HG02798 (cell line): ENCODE measurements around the gene TPX2.

Experiments
- ATAC-seq: cut with Tn5 transposase; IDR thresholded peaks from one replicate; pipeline ENCODE4 v1.9.1; 2021; ENCODE audit warnings: mild to moderate bottlenecking; ENCODE audit not compliant: unreplicated experiment, poor library complexity

Gene TPX2

GRCh38 chr20:31758521-31758920 is 19.4 kb downstream of the TPX2 start:
- no peak for ATAC-seq

- ATAC-seq, result no peak
Observed at GRCh38 chr20:31758991-31759390, 19.9 kb downstream of the TPX2 start.

GRCh38 chr20:31759836-31760518 is 20.9 kb downstream of the TPX2 start:
- no peak for ATAC-seq

GRCh38 chr20:31760519-31761240 is 21.6 kb downstream of the TPX2 start:
- no peak for ATAC-seq

- no peak for ATAC-seq
Observed at GRCh38 chr20:31764641-31765305, 25.7 kb downstream of the TPX2 start.

- ATAC-seq, result no peak
Observed at GRCh38 chr20:31767805-31768204, 28.7 kb downstream of the TPX2 start.

- ATAC-seq, result no peak
Observed at GRCh38 chr20:31769681-31770080, 30.6 kb downstream of the TPX2 start.

GRCh38 chr20:31770243-31770642 is 31.2 kb downstream of the TPX2 start:
- ATAC-seq, result no peak

GRCh38 chr20:31774408-31774807 is 35.3 kb downstream of the TPX2 start:
- ATAC-seq, result no peak

GRCh38 chr20:31780839-31781238 is 41.7 kb downstream of the TPX2 start:
- ATAC-seq, result no peak

- ATAC-seq, result no peak
Observed at GRCh38 chr20:31781945-31782344, 42.9 kb downstream of the TPX2 start.

- ATAC-seq, result no peak
Observed at GRCh38 chr20:31784354-31785044, 45.4 kb downstream of the TPX2 start.

GRCh38 chr20:31785089-31785488 is 46.0 kb downstream of the TPX2 start:
- ATAC-seq, result no peak

GRCh38 chr20:31788578-31788977 is 49.5 kb downstream of the TPX2 start:
- no peak for ATAC-seq

- ATAC-seq, result no peak
Observed at GRCh38 chr20:31790401-31790800, 51.3 kb downstream of the TPX2 start.

GRCh38 chr20:31797364-31797763 is 58.3 kb downstream of the TPX2 start:
- ATAC-seq, result no peak

GRCh38 chr20:31801508-31801907 is 62.4 kb downstream of the TPX2 start:
- no peak for ATAC-seq

- ATAC-seq, result no peak
Observed at GRCh38 chr20:31803552-31804291, 64.6 kb downstream of the TPX2 start.

- ATAC-seq, result no peak
Observed at GRCh38 chr20:31806564-31807355, 67.7 kb downstream of the TPX2 start.
